NT2/D1 (cell line): ENCODE measurements around the gene NASP.

Experiments
- SUZ12 ChIP-seq: IDR thresholded peaks from 2 replicates; pipeline ENCODE4 v1.6.1; 2011; ENCODE audit not compliant: insufficient read length, insufficient read depth; ENCODE audit errors: extremely low read depth
- YY1 ChIP-seq: IDR thresholded peaks from 2 replicates; pipeline ENCODE4 v1.6.1; 2011; ENCODE audit not compliant: insufficient read length, insufficient read depth
- ZNF274 ChIP-seq: IDR thresholded peaks from 2 replicates; pipeline ENCODE4 v1.6.1; 2011; ENCODE audit warnings: mild to moderate bottlenecking, low read depth, low read length

- TF ChIP-seq YY1, result no peak
- no peak for TF ChIP-seq SUZ12
- TF ChIP-seq ZNF274, result no peak
Observed at GRCh38 chr1:45630429-45630828, 46.6 kb downstream of the NASP start.
